KMS-11 (cell line): ENCODE results near the gene GCHFR.
A peak's percentile ranks its signal among the peaks of the same experiment; 100 is the strongest.

Experiments
- H2AFZ ChIP-seq: fragments of 200-600 bp; sonication (generic); 2 replicates; pipeline ENCODE4 v1.6.1; 2016; ENCODE audit warnings: antibody characterized with exemption, mixed run types, low read depth
- H3K27ac ChIP-seq: fragments of 200-600 bp; sonication (generic); 2 replicates; pipeline ENCODE4 v1.6.1; 2016; ENCODE audit warnings: mild to moderate bottlenecking, mixed run types
- H3K27me3 ChIP-seq: fragments of 200-600 bp; sonication (generic); 2 replicates; pipeline ENCODE4 v1.6.1; 2017; ENCODE audit warnings: mild to moderate bottlenecking, low read depth, mixed run types, moderate library complexity; ENCODE audit not compliant: insufficient read depth
- H3K36me3 ChIP-seq: fragments of 200-600 bp; sonication (generic); 2 replicates; pipeline ENCODE4 v1.6.1; 2017; ENCODE audit warnings: mild to moderate bottlenecking, mixed run types; ENCODE audit not compliant: insufficient read depth
- H3K4me1 ChIP-seq: fragments of 200-600 bp; sonication (generic); 2 replicates; pipeline ENCODE4 v1.6.1; 2016; ENCODE audit warnings: mild to moderate bottlenecking, low read depth, mixed run types; ENCODE audit not compliant: poor library complexity, severe bottlenecking
- H3K4me2 ChIP-seq: fragments of 200-600 bp; sonication (generic); 2 replicates; pipeline ENCODE4 v1.7.0; 2016; ENCODE audit warnings: mild to moderate bottlenecking, mixed run types
- H3K4me3 ChIP-seq: fragments of 200-600 bp; sonication (generic); IDR thresholded peaks from 2 replicates; pipeline ENCODE4 v1.6.1; 2017; ENCODE audit warnings: low read depth, low read length, mixed read lengths; ENCODE audit not compliant: insufficient read depth
- H3K79me2 ChIP-seq: fragments of 200-600 bp; sonication (generic); 2 replicates; pipeline ENCODE4 v1.6.1; 2016; ENCODE audit warnings: low read depth, mixed run types; ENCODE audit not compliant: insufficient read depth
- H3K9ac ChIP-seq: fragments of 200-600 bp; sonication (generic); 2 replicates; pipeline ENCODE4 v1.6.1; 2016; ENCODE audit warnings: mild to moderate bottlenecking, mixed run types
- H4K20me1 ChIP-seq: fragments of 200-600 bp; sonication (generic); 2 replicates; pipeline ENCODE4 v1.6.1; 2016; ENCODE audit warnings: mild to moderate bottlenecking, mixed run types; ENCODE audit not compliant: insufficient read depth
- CTCF ChIP-seq: fragments of 200-600 bp; sonication (generic); conservative IDR thresholded peaks from 2 replicates; pipeline ENCODE4 v1.6.1; 2017; ENCODE audit warnings: low read depth, mild to moderate bottlenecking, antibody characterized with exemption, low read length, moderate library complexity, mixed read lengths

GCHFR gene

GRCh38 chr15:40743485-40743901 lies 20.4 kb upstream of the GCHFR start:
- Histone ChIP-seq H2AFZ (no peak overlapping the region), H3K4me2 (peak overlapping the region; percentile 90), H3K4me3 (no peak overlapping the region), H3K4me1 (peaks cover 100% of the 10 kb centered on the region), H3K27ac (peak overlapping the region; percentile 98), H3K27me3 (no peaks in the 10 kb centered on the region), H4K20me1 (no peaks in the 10 kb centered on the region), H3K36me3 (no peaks in the 10 kb centered on the region), H3K79me2 (no peaks in the 10 kb centered on the region; the same call in 1 of the 2 replicates), H3K9ac (peak overlapping the region; percentile 77; the same call in 1 of the 2 replicates)
- no peak for TF ChIP-seq CTCF

GRCh38 chr15:40743921-40744814 lies 19.7 kb upstream of the GCHFR start:
- Histone ChIP-seq H3K36me3 (peaks cover under 1% of the 10 kb centered on the region; the same call in 1 of the 2 replicates), H3K27ac (peak overlapping the region; percentile 98), H3K27me3 (no peaks in the 10 kb centered on the region), H3K9ac (peak overlapping the region; percentile 77), H2AFZ (0 out of 2 replicates have a peak overlapping the region, but pooled peaks have one; percentile 8), H3K4me1 (peaks cover 96% of the 10 kb centered on the region), H3K4me2 (peak overlapping the region; percentile 90), H3K4me3 (no peak overlapping the region), H4K20me1 (no peaks in the 10 kb centered on the region), H3K79me2 (no peaks in the 10 kb centered on the region; the same call in 1 of the 2 replicates)
- TF ChIP-seq CTCF: peak; percentile 35

GRCh38 chr15:40744815-40745152 lies 19.1 kb upstream of the GCHFR start:
- peaks cover 90% of the 10 kb centered on the region for H3K4me1 ChIP-seq
- H3K27ac ChIP-seq: peak overlapping the region; percentile 98
- peak overlapping the region; percentile 77; the same call in 1 of the 2 replicates for H3K9ac ChIP-seq
- H3K27me3 ChIP-seq: no peaks in the 10 kb centered on the region
- no peak overlapping the region for H3K4me3 ChIP-seq
- no peak for TF ChIP-seq CTCF
- peak overlapping the region; percentile 90 for H3K4me2 ChIP-seq
- H2AFZ ChIP-seq: no peak overlapping the region
- H3K36me3 ChIP-seq: peaks cover 2% of the 10 kb centered on the region; the same call in 1 of the 2 replicates
- no peaks in the 10 kb centered on the region for H4K20me1 ChIP-seq
- no peaks in the 10 kb centered on the region; the same call in 1 of the 2 replicates for H3K79me2 ChIP-seq

- H2AFZ ChIP-seq: no peak overlapping the region
- H3K36me3 ChIP-seq: peaks cover 2% of the 10 kb centered on the region; the same call in 1 of the 2 replicates
- TF ChIP-seq CTCF: no peak
- H3K4me3 ChIP-seq: no peak overlapping the region
- peak overlapping the region; percentile 90; the same call in 1 of the 2 replicates for H3K4me2 ChIP-seq
- no peaks in the 10 kb centered on the region for H3K27me3 ChIP-seq
- no peaks in the 10 kb centered on the region for H4K20me1 ChIP-seq
- no peak overlapping the region for H3K9ac ChIP-seq
- H3K4me1 ChIP-seq: peaks cover 68% of the 10 kb centered on the region
- peak overlapping the region; percentile 24; the same call in 1 of the 2 replicates for H3K27ac ChIP-seq
- peaks cover 5% of the 10 kb centered on the region; the same call in 1 of the 2 replicates for H3K79me2 ChIP-seq
These were observed 16.9 kb upstream of the GCHFR start for GRCh38 chr15:40746916-40747418.
